ENCODE results near the gene GTF2F2.
"Not testable (repeated sequence)": the region's sequence is repeated elsewhere in the genome, so short reads cannot be mapped to it uniquely, and the experiment has no call there.

The GTF2F2 gene

GRCh38 chr13:45180713-45181601, 60.6 kb downstream of the GTF2F2 start:
- DNase-seq, result no peak

GRCh38 chr13:45184693-45185092, 64.4 kb downstream of the GTF2F2 start:
- DNase-seq, result no peak

GRCh38 chr13:45185286-45185685, 65.0 kb downstream of the GTF2F2 start:
- DNase-seq, result no peak

- not testable (repeated sequence) for DNase-seq
Measured at GRCh38 chr13:45189077-45189476, 68.8 kb downstream of the GTF2F2 start.

- DNase-seq, result not testable (repeated sequence)
Measured at GRCh38 chr13:45189511-45189910, 69.2 kb downstream of the GTF2F2 start.

GRCh38 chr13:45191874-45192273, 71.6 kb downstream of the GTF2F2 start:
- DNase-seq, result no peak

- DNase-seq, result no peak
Measured at GRCh38 chr13:45194081-45194939, 74.0 kb downstream of the GTF2F2 start.

- DNase-seq, result no peak
Measured at GRCh38 chr13:45195421-45195820, 75.1 kb downstream of the GTF2F2 start.

- DNase-seq, result no peak
Measured at GRCh38 chr13:45196096-45196495, 75.8 kb downstream of the GTF2F2 start.

GRCh38 chr13:45196622-45197021, 76.3 kb downstream of the GTF2F2 start:
- DNase-seq, result no peak

GRCh38 chr13:45198041-45198440, 77.7 kb downstream of the GTF2F2 start:
- no peak for DNase-seq

GRCh38 chr13:45198924-45199323, 78.6 kb downstream of the GTF2F2 start:
- no peak for DNase-seq

- DNase-seq, result no peak
Measured at GRCh38 chr13:45199711-45200110, 79.4 kb downstream of the GTF2F2 start.

- DNase-seq, result no peak
Measured at GRCh38 chr13:45200701-45201232, 80.5 kb downstream of the GTF2F2 start, which contains the start of gene KCTD4. KCTD4 (minus strand) TSS chr13:45201045; CDS start chr13:45194567, 6,478 bp downstream.

- DNase-seq, result no peak
Measured at GRCh38 chr13:45205124-45205523, 84.8 kb downstream of the GTF2F2 start.

GRCh38 chr13:45206340-45206739, 86.0 kb downstream of the GTF2F2 start:
- DNase-seq, result no peak

GRCh38 chr13:45207319-45207718, 87.0 kb downstream of the GTF2F2 start:
- DNase-seq, result no peak

GRCh38 chr13:45208132-45208531, 87.8 kb downstream of the GTF2F2 start:
- DNase-seq, result no peak

GRCh38 chr13:45209229-45209628, 88.9 kb downstream of the GTF2F2 start:
- no peak for DNase-seq

- no peak for DNase-seq
Measured at GRCh38 chr13:45215392-45216077, 95.2 kb downstream of the GTF2F2 start.

- DNase-seq, result no peak
Measured at GRCh38 chr13:45216193-45216592, 95.9 kb downstream of the GTF2F2 start.

GRCh38 chr13:45218689-45219088, 98.4 kb downstream of the GTF2F2 start:
- DNase-seq, result no peak

Data from CD4-positive, alpha-beta T cell treated with Interleukin-10 for 1 hour (primary cell).